NT2/D1 (cell line): Measurements from ENCODE around the gene UGT1A10.
"Not testable (repeated sequence)": the region's sequence is repeated elsewhere in the genome, so short reads cannot be mapped to it uniquely, and the experiment has no call there.

Source experiments
- DNase-seq: peaks from one replicate; pipeline ENCODE4 v3.0.0-alpha.2; 2011; ENCODE audit warnings: low read depth, low spot score
- H3K27me3 ChIP-seq: 2 replicates; pipeline ENCODE4 v1.6.0; 2011; ENCODE audit warnings: mild to moderate bottlenecking; ENCODE audit not compliant: insufficient read length, insufficient read depth
- H3K36me3 ChIP-seq: 2 replicates; pipeline ENCODE4 v1.6.1; 2011; ENCODE audit warnings: mild to moderate bottlenecking, low read length, mixed read lengths; ENCODE audit not compliant: insufficient read depth, insufficient read length
- H3K4me1 ChIP-seq: 2 replicates; pipeline ENCODE4 v1.5.1; 2011; ENCODE audit not compliant: insufficient read depth, insufficient read length
- H3K4me3 ChIP-seq: 2 replicates; pipeline ENCODE4 v1.5.1; 2011; ENCODE audit warnings: low read depth; ENCODE audit not compliant: insufficient read length
- H3K9ac ChIP-seq: 2 replicates; pipeline ENCODE4 v1.6.0; 2011; ENCODE audit warnings: low read depth; ENCODE audit not compliant: insufficient read length
- H3K9me3 ChIP-seq: 2 replicates; pipeline ENCODE4 v1.5.1; 2011; ENCODE audit warnings: mild to moderate bottlenecking, low read length; ENCODE audit not compliant: insufficient read depth
- SUZ12 ChIP-seq: IDR thresholded peaks from 2 replicates; pipeline ENCODE4 v1.6.1; 2011; ENCODE audit not compliant: insufficient read length, insufficient read depth; ENCODE audit errors: extremely low read depth
- YY1 ChIP-seq: IDR thresholded peaks from 2 replicates; pipeline ENCODE4 v1.6.1; 2011; ENCODE audit not compliant: insufficient read length, insufficient read depth
- ZNF274 ChIP-seq: IDR thresholded peaks from 2 replicates; pipeline ENCODE4 v1.6.1; 2011; ENCODE audit warnings: mild to moderate bottlenecking, low read depth, low read length

The UGT1A10 gene

GRCh38 chr2:233718552-233718951 lies 82.3 kb downstream of the UGT1A10 start, which contains the start of gene UGT1A4:
UGT1A4 (plus strand) TSS chr2:233718736; CDS start chr2:233718821, 85 bp downstream.
- DNase-seq = no peak
- no peaks in the 10 kb centered on the region for H3K4me1 ChIP-seq
- no peaks in the 10 kb centered on the region for H3K36me3 ChIP-seq
- H3K27me3 ChIP-seq = no peaks in the 10 kb centered on the region
- H3K9me3 ChIP-seq = no peaks in the 10 kb centered on the region
- TF ChIP-seq YY1 = no peak
- TF ChIP-seq SUZ12 = no peak
- no peak for TF ChIP-seq ZNF274
- H3K4me3 ChIP-seq = no peak within 1 kb of the TSS
- no peak within 1 kb of the TSS for H3K9ac ChIP-seq

GRCh38 chr2:233728723-233729301 lies 92.6 kb downstream of the UGT1A10 start, which contains the start of gene UGT1A3:
UGT1A3 (plus strand) TSS chr2:233729042; CDS start chr2:233729127, 85 bp downstream.
- no peaks in the 10 kb centered on the region for H3K36me3 ChIP-seq
- no peaks in the 10 kb centered on the region for H3K9me3 ChIP-seq
- H3K9ac ChIP-seq = no peak within 1 kb of the TSS
- no peak for DNase-seq
- no peaks in the 10 kb centered on the region for H3K4me1 ChIP-seq
- no peaks in the 10 kb centered on the region for H3K27me3 ChIP-seq
- H3K4me3 ChIP-seq = no peak within 1 kb of the TSS
- TF ChIP-seq ZNF274 (no peak), SUZ12 (no peak), YY1 (no peak)

DNA sequence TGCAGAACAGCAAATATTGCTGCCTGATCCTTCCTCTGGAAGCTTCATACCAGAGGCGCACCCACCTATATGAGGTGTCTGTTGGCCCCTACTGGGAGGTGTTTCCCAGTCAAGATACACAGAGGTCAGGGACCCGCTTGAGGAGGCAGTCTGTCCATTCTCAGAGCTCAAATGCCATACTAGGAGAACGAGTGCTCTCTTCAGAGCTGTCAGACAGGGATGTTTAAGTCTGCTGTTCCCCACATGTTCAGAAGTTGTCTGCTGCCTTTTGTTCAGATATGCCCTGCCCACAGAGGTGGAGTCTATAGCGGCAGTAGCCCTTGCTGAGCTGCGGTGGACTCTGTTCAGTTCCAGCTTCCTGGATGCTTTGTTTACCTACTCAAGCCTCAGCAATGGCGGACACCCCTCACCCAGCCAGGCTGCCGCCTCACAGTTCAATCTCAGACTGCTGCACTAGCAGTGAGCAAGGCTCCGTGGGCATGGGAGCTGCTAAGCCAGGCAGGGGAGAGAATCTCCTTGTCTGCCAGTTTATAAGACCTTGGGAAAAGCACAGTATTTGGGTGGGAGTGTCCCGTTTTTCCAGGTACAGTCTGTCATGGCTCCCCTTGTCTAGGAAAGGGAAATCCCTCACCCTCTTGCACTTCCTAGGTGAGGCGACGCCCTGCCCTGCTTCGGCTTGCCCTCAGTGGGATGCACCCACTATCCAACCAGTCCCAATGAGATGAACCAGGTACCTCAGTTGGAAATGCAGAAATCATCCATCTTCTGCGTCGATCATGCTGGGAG lies 100.8 kb downstream of the UGT1A10 start:
- DNase-seq, H3K4me3 ChIP-seq, H3K36me3 ChIP-seq, H3K9ac ChIP-seq, H3K4me1 ChIP-seq, H3K27me3 ChIP-seq: not testable (repeated sequence)
- peaks cover 12% of the 10 kb centered on the region; the same call in 1 of the 2 replicates for H3K9me3 ChIP-seq

- Histone ChIP-seq H3K27me3 (no peaks in the 10 kb centered on the region), H3K9ac (no peak overlapping the region), H3K4me1 (no peaks in the 10 kb centered on the region), H3K9me3 (peaks cover 12% of the 10 kb centered on the region; the same call in 1 of the 2 replicates), H3K36me3 (no peaks in the 10 kb centered on the region), H3K4me3 (no peak overlapping the region)
- DNase-seq = no peak
- no peak for TF ChIP-seq YY1
- TF ChIP-seq ZNF274 = no peak
- no peak for TF ChIP-seq SUZ12
These were observed 104.6 kb downstream of the UGT1A10 start for GRCh38 chr2:233740870-233741269.

- no peak for TF ChIP-seq YY1
- TF ChIP-seq ZNF274 = no peak
- TF ChIP-seq SUZ12 = no peak
- no peaks in the 10 kb centered on the region for H3K36me3 ChIP-seq
- peaks cover 7% of the 10 kb centered on the region; the same call in 1 of the 2 replicates for H3K9me3 ChIP-seq
- no peak overlapping the region for H3K4me3 ChIP-seq
- no peak for DNase-seq
- H3K4me1 ChIP-seq = no peaks in the 10 kb centered on the region
- H3K27me3 ChIP-seq = no peaks in the 10 kb centered on the region
- H3K9ac ChIP-seq = no peak overlapping the region
These were observed 107.4 kb downstream of the UGT1A10 start for GRCh38 chr2:233743464-233744259.

DNA sequence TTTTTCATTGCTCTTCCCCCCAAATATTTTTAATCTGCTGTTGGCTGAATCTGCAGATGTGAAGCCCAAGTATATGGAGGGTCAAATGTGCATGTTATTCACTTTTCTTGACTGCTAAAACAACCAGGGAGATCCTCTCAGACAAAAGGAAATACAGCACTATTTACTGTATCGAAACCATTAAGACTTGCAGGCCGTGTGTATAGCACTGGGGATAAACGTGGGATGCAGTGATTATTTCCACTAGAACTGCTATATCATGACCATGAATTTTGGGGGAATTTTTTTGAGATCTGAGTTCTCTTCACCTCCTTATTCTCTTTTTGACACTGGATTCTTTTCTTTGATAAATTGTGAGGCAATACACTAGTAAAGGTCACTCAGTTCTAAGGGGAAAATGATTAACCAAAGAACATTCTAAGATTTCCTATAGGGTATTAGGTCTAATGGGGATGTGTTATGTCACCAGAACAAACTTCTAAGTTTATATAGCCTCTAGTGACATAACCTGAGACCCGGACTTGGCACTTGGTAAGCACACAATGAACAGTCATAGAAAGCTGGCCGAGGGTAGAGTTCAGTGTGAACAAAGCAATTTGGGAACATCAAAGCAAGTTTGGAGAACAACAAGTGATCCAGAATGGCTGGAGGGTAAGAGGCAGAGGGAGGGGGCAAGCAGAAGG lies 109.0 kb downstream of the UGT1A10 start:
- TF ChIP-seq SUZ12 (no peak), ZNF274 (no peak), YY1 (no peak)
- H3K4me1 ChIP-seq = no peaks in the 10 kb centered on the region
- no peaks in the 10 kb centered on the region; the same call in 1 of the 2 replicates for H3K9me3 ChIP-seq
- no peaks in the 10 kb centered on the region for H3K36me3 ChIP-seq
- no peaks in the 10 kb centered on the region for H3K27me3 ChIP-seq
- H3K4me3 ChIP-seq = no peak overlapping the region
- no peak overlapping the region for H3K9ac ChIP-seq
- DNase-seq = no peak

GRCh38 chr2:233745838-233746237 lies 109.6 kb downstream of the UGT1A10 start:
- H3K4me1 ChIP-seq, H3K9ac ChIP-seq, H3K4me3 ChIP-seq, H3K36me3 ChIP-seq, H3K9me3 ChIP-seq, H3K27me3 ChIP-seq, DNase-seq: not testable (repeated sequence)
